Skeletal muscle satellite cell (primary cell): ENCODE measurements around the gene PROX1. TPM values are rescaled to one million over a fixed set of nuclear protein-coding genes. Genes with fewer than 3 reads are reported as not detected.

ENCODE experiments used
- H3K27me3 ChIP-seq: 2 replicates; pipeline ENCODE4 v1.7.0; 2013; ENCODE audit warnings: low read length; ENCODE audit not compliant: control insufficient read depth, insufficient read depth
- H3K36me3 ChIP-seq: 2 replicates; pipeline ENCODE4 v1.7.0; 2013; ENCODE audit warnings: mild to moderate bottlenecking, control low read depth, low read length; ENCODE audit not compliant: insufficient read depth
- H3K4me1 ChIP-seq: 2 replicates; pipeline ENCODE4 v1.7.0; 2013; ENCODE audit warnings: low read length; ENCODE audit not compliant: control insufficient read depth, insufficient read depth
- H3K4me2 ChIP-seq: 2 replicates; pipeline ENCODE4 v1.7.0; 2013; ENCODE audit warnings: mild to moderate bottlenecking, low read length
- H3K4me3 ChIP-seq: 2 replicates; pipeline ENCODE4 v1.7.0; 2013; ENCODE audit warnings: low read length
- H3K9ac ChIP-seq: 2 replicates; pipeline ENCODE4 v1.7.0; 2013; ENCODE audit warnings: mild to moderate bottlenecking, low read depth, low read length, moderate library complexity
- H3K9me3 ChIP-seq: replicated peaks from 2 replicates; pipeline ENCODE4 v1.7.0; 2013; ENCODE audit warnings: mild to moderate bottlenecking, control low read depth, low read length
- total RNA-seq: library from RNA; depleted of rRNA; stranded (reverse); fragments of >200 nt; gene quantifications from 2 replicates; pipeline ENCODE4 v1.2.3, GENCODE V29; 2012; rRNA removed

PROX1 gene, protein sequence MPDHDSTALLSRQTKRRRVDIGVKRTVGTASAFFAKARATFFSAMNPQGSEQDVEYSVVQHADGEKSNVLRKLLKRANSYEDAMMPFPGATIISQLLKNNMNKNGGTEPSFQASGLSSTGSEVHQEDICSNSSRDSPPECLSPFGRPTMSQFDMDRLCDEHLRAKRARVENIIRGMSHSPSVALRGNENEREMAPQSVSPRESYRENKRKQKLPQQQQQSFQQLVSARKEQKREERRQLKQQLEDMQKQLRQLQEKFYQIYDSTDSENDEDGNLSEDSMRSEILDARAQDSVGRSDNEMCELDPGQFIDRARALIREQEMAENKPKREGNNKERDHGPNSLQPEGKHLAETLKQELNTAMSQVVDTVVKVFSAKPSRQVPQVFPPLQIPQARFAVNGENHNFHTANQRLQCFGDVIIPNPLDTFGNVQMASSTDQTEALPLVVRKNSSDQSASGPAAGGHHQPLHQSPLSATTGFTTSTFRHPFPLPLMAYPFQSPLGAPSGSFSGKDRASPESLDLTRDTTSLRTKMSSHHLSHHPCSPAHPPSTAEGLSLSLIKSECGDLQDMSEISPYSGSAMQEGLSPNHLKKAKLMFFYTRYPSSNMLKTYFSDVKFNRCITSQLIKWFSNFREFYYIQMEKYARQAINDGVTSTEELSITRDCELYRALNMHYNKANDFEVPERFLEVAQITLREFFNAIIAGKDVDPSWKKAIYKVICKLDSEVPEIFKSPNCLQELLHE
- 0.22 and 0.25 TPM in 2 replicates for total RNA-seq

GRCh38 chr1:213987927-213988506, at the start of gene PROX1:
TSS of gene PROX1 (plus strand) at chr1:213987973. CDS start at chr1:213996536, 8,563 bp downstream.
- Histone ChIP-seq H3K36me3 (no peaks in the 10 kb centered on the region), H3K9me3 (no peaks in the 10 kb centered on the region), H3K4me2 (peak within 1 kb of the TSS; percentile 94), H3K4me1 (peaks cover 17% of the 10 kb centered on the region), H3K27me3 (peaks cover 52% of the 10 kb centered on the region), H3K9ac (peak within 1 kb of the TSS; percentile 69), H3K4me3 (peak within 1 kb of the TSS; percentile 80)

GRCh38 chr1:213938776-213939175, 49.0 kb upstream of the PROX1 start:
- H3K27me3 ChIP-seq, result peaks cover 2% of the 10 kb centered on the region
- H3K36me3 ChIP-seq, result no peaks in the 10 kb centered on the region
- H3K4me1 ChIP-seq, result no peaks in the 10 kb centered on the region
- no peak overlapping the region for H3K4me2 ChIP-seq
- H3K4me3 ChIP-seq, result no peak overlapping the region
- no peak overlapping the region for H3K9ac ChIP-seq
- no peaks in the 10 kb centered on the region for H3K9me3 ChIP-seq

GRCh38 chr1:213939888-213940287, 47.9 kb upstream of the PROX1 start:
- Histone ChIP-seq H3K27me3 (peaks cover 2% of the 10 kb centered on the region), H3K4me3 (no peak overlapping the region), H3K9ac (no peak overlapping the region), H3K36me3 (no peaks in the 10 kb centered on the region), H3K4me2 (no peak overlapping the region), H3K9me3 (no peaks in the 10 kb centered on the region), H3K4me1 (no peaks in the 10 kb centered on the region)

GRCh38 chr1:213940947-213941346, 46.8 kb upstream of the PROX1 start:
- no peaks in the 10 kb centered on the region for H3K4me1 ChIP-seq
- H3K4me2 ChIP-seq, result no peak overlapping the region
- no peaks in the 10 kb centered on the region for H3K36me3 ChIP-seq
- H3K27me3 ChIP-seq, result peaks cover 2% of the 10 kb centered on the region
- H3K4me3 ChIP-seq, result no peak overlapping the region
- no peaks in the 10 kb centered on the region for H3K9me3 ChIP-seq
- no peak overlapping the region for H3K9ac ChIP-seq

GRCh38 chr1:213942061-213942460, 45.7 kb upstream of the PROX1 start:
- H3K4me1 ChIP-seq, result no peaks in the 10 kb centered on the region
- H3K9me3 ChIP-seq, result no peaks in the 10 kb centered on the region
- H3K4me3 ChIP-seq, result no peak overlapping the region
- no peaks in the 10 kb centered on the region for H3K36me3 ChIP-seq
- no peak overlapping the region for H3K4me2 ChIP-seq
- peaks cover 2% of the 10 kb centered on the region for H3K27me3 ChIP-seq
- no peak overlapping the region for H3K9ac ChIP-seq

- H3K9me3 ChIP-seq, result no peaks in the 10 kb centered on the region
- no peak overlapping the region for H3K4me2 ChIP-seq
- peaks cover 2% of the 10 kb centered on the region for H3K27me3 ChIP-seq
- no peaks in the 10 kb centered on the region for H3K4me1 ChIP-seq
- no peaks in the 10 kb centered on the region for H3K36me3 ChIP-seq
- no peak overlapping the region for H3K4me3 ChIP-seq
- H3K9ac ChIP-seq, result no peak overlapping the region
Measured at GRCh38 chr1:213947200-213947801, 40.5 kb upstream of the PROX1 start.

DNA sequence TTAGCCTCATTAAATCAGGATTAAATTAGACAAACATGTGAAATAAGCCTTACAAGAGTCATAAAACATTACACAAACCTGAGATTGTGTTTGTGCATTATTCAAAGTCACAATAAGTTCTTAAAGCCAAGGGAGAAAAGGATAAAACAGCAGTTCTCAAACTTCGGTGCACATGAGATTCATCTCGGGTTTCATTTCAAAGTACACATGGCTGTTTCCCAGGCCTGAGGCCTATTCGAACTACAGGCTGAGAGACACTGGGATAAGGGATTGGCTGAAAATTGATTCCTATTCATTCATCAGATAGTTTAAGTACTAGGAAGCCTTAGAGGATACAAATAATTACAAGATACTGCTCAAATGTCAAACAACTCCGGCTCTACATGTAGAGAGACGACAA, 35.9 kb upstream of the PROX1 start:
- Histone ChIP-seq H3K4me2 (no peak overlapping the region), H3K27me3 (no peaks in the 10 kb centered on the region), H3K36me3 (no peaks in the 10 kb centered on the region), H3K9ac (no peak overlapping the region), H3K4me3 (no peak overlapping the region), H3K9me3 (no peaks in the 10 kb centered on the region), H3K4me1 (no peaks in the 10 kb centered on the region)

DNA sequence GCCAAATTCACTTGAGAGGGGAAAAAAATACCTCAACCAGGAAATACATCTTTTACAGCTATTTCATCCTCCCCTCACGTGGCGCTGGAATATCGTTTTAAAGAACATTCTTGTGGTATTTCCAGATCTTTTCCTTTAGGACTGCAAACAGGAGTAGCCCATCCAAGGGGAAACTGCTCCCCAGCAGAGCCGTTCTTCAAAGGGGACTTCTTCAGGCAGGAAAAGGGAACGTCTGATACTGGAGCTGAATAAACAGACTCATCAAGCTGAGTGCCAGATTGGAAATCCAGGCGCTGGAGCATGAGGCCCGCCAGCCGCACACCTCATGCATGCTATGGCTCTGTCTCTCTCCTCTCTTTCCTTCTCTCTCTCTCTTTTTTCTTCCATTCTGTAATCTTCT, 34.0 kb upstream of the PROX1 start:
- Histone ChIP-seq H3K9me3 (no peaks in the 10 kb centered on the region), H3K36me3 (no peaks in the 10 kb centered on the region), H3K4me1 (no peaks in the 10 kb centered on the region), H3K4me2 (no peak overlapping the region), H3K27me3 (peaks cover 3% of the 10 kb centered on the region), H3K9ac (no peak overlapping the region), H3K4me3 (no peak overlapping the region)

GRCh38 chr1:213956295-213956770, 31.4 kb upstream of the PROX1 start:
- H3K27me3 ChIP-seq, result peaks cover 4% of the 10 kb centered on the region
- no peaks in the 10 kb centered on the region for H3K36me3 ChIP-seq
- no peak overlapping the region for H3K9ac ChIP-seq
- no peaks in the 10 kb centered on the region for H3K9me3 ChIP-seq
- H3K4me2 ChIP-seq, result no peak overlapping the region
- no peaks in the 10 kb centered on the region for H3K4me1 ChIP-seq
- no peak overlapping the region for H3K4me3 ChIP-seq

DNA sequence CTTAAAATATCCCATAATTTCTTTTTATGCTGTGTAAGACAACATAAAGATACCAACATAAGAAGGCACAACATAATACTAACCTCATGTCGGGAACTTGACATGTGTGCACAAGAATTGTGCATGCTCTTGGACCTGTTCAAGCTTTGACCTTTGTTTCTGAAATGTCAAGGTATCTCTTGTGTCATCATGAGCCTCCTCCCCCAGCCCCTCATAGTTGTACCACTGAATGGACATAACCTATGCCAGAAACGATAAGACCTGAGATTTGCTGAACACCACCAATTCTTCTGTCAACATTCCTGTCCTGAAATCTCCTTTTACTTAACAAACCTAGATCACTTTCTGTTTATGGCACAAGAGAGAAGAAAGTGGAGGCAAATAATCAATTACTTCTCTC, 29.4 kb upstream of the PROX1 start:
- H3K27me3 ChIP-seq, result peaks cover 4% of the 10 kb centered on the region
- no peak overlapping the region for H3K9ac ChIP-seq
- no peaks in the 10 kb centered on the region for H3K9me3 ChIP-seq
- H3K4me1 ChIP-seq, result no peaks in the 10 kb centered on the region
- H3K4me2 ChIP-seq, result no peak overlapping the region
- H3K4me3 ChIP-seq, result no peak overlapping the region
- H3K36me3 ChIP-seq, result no peaks in the 10 kb centered on the region

GRCh38 chr1:213960963-213961362, 26.8 kb upstream of the PROX1 start:
- no peak overlapping the region for H3K9ac ChIP-seq

More at GRCh38 chr1:213960963-213961362, 26.8 kb upstream of the PROX1 start:
- Histone ChIP-seq H3K4me3 (no peak overlapping the region), H3K4me2 (no peak overlapping the region), H3K36me3 (no peaks in the 10 kb centered on the region), H3K27me3 (peaks cover 4% of the 10 kb centered on the region), H3K9me3 (no peaks in the 10 kb centered on the region), H3K4me1 (no peaks in the 10 kb centered on the region)
